Brain microvascular endothelial cell (primary cell): Measurements from ENCODE around the gene MAU2.

ENCODE experiments used
- DNase-seq: peaks from one replicate; pipeline ENCODE4 v3.0.0-alpha.2; 2020
- H3K27ac ChIP-seq: fragments of 250-450 bp; sonication (Bioruptor Pico); 2 replicates; pipeline ENCODE4 v1.5.1; 2020; ENCODE audit warnings: mild to moderate bottlenecking, moderate library complexity
- H3K27me3 ChIP-seq: fragments of 250-450 bp; sonication (Bioruptor Pico); replicated peaks from 2 replicates; pipeline ENCODE4 v1.5.1; 2020; ENCODE audit warnings: mild to moderate bottlenecking
- H3K36me3 ChIP-seq: fragments of 250-450 bp; sonication (Bioruptor Pico); replicated peaks from 2 replicates; pipeline ENCODE4 v1.5.1; 2020; ENCODE audit warnings: mild to moderate bottlenecking
- H3K4me3 ChIP-seq: 2 replicates; pipeline ENCODE4 v1.5.1; 2011; ENCODE audit warnings: low read depth, mild to moderate bottlenecking, control low read depth, low read length, moderate library complexity
- CTCF ChIP-seq: IDR thresholded peaks from 2 replicates; pipeline ENCODE4 v1.5.1; 2011; ENCODE audit warnings: low read depth, mild to moderate bottlenecking, moderate library complexity, low read length, control low read depth, inconsistent platforms; ENCODE audit errors: missing control alignments
- in situ Hi-C: cut with HindIII; loops from 2 replicates; pipeline ENCODE4 v1.10.0; 2017; ENCODE audit warnings: low sequenced_read_pairs, low pct_ligation_motif_present

Gene MAU2

GRCh38 chr19:19292607-19293006, 28.0 kb upstream of the MAU2 start:
- H3K36me3 ChIP-seq = peaks cover 25% of the 10 kb centered on the region
- TF ChIP-seq CTCF = no peak
- no peak overlapping the region for H3K27ac ChIP-seq
- no peak for DNase-seq
- in situ Hi-C loops = no loop called here
- no peak overlapping the region for H3K4me3 ChIP-seq
- H3K27me3 ChIP-seq = no peaks in the 10 kb centered on the region

GRCh38 chr19:19294914-19295313, 25.7 kb upstream of the MAU2 start:
- H3K27ac ChIP-seq = no peak overlapping the region
- no peaks in the 10 kb centered on the region for H3K27me3 ChIP-seq
- TF ChIP-seq CTCF = no peak
- DNase-seq = no peak
- no peak overlapping the region for H3K4me3 ChIP-seq
- H3K36me3 ChIP-seq = peaks cover 18% of the 10 kb centered on the region
- in situ Hi-C loops = no loop called here

GRCh38 chr19:19296953-19297689, 23.5 kb upstream of the MAU2 start:
- no peak overlapping the region for H3K4me3 ChIP-seq
- no peak for DNase-seq
- H3K36me3 ChIP-seq = peaks cover 36% of the 10 kb centered on the region
- in situ Hi-C loops = no loop called here
- no peak overlapping the region for H3K27ac ChIP-seq
- no peaks in the 10 kb centered on the region for H3K27me3 ChIP-seq
- no peak for TF ChIP-seq CTCF

GRCh38 chr19:19297759-19298158, 22.9 kb upstream of the MAU2 start:
- in situ Hi-C loops = no loop called here
- H3K27ac ChIP-seq = no peak overlapping the region
- no peaks in the 10 kb centered on the region for H3K27me3 ChIP-seq
- H3K36me3 ChIP-seq = peaks cover 34% of the 10 kb centered on the region
- no peak overlapping the region for H3K4me3 ChIP-seq
- TF ChIP-seq CTCF = no peak
- DNase-seq = no peak

- DNase-seq = no peak
- no peak for TF ChIP-seq CTCF
- Histone ChIP-seq H3K27ac (no peak overlapping the region), H3K4me3 (no peak overlapping the region), H3K27me3 (no peaks in the 10 kb centered on the region), H3K36me3 (peaks cover 51% of the 10 kb centered on the region)
- in situ Hi-C loops = no loop called here
Measured at GRCh38 chr19:19300613-19301012, 20.0 kb upstream of the MAU2 start.

GRCh38 chr19:19303411-19303810, 17.2 kb upstream of the MAU2 start:
- Histone ChIP-seq H3K27ac (no peak overlapping the region), H3K4me3 (no peak overlapping the region), H3K27me3 (no peaks in the 10 kb centered on the region), H3K36me3 (peaks cover 59% of the 10 kb centered on the region)
- DNase-seq = no peak
- TF ChIP-seq CTCF = no peak
- in situ Hi-C loops = no loop called here
